Left ventricle myocardium superior (tissue), 1 donor: Measurements from ENCODE around the gene ORM1. TPM values are rescaled to one million over a fixed set of nuclear protein-coding genes. Genes with fewer than 3 reads are reported as not detected.
"Not testable (repeated sequence)": the region's sequence is repeated elsewhere in the genome, so short reads cannot be mapped to it uniquely, and the experiment has no call there.

Experiments
- ATAC-seq: fragments of 200-7000 bp; cut with Tn5 transposase; one replicate; pipeline ENCODE4 v1.9.1; 2020; ENCODE audit warnings: mild to moderate bottlenecking, moderate library complexity
- DNase-seq: peaks from one replicate; pipeline ENCODE4 v3.0.0-alpha.2; 2020
- intact Hi-C: fragments of 100-400 bp; cut with micrococcal nuclease; formaldehyde crosslinking; loops from one replicate; pipeline ENCODE4 v1.11.0; 2022
- total RNA-seq: library from RNA; stranded (reverse); fragmentation: NEBNext Ultra II Directional; extraction: Animal tissue kit (Norgen Biotek cat#: 25700); gene quantifications from one replicate; pipeline ENCODE4 v1.2.1, GENCODE V29; 2021
- donor health status: DM: no; HTN: yes; CAD: no; lungs with severe emphysema.

The ORM1 gene
- total RNA-seq, 1 donor from 2014 or later: not detected

DNA sequence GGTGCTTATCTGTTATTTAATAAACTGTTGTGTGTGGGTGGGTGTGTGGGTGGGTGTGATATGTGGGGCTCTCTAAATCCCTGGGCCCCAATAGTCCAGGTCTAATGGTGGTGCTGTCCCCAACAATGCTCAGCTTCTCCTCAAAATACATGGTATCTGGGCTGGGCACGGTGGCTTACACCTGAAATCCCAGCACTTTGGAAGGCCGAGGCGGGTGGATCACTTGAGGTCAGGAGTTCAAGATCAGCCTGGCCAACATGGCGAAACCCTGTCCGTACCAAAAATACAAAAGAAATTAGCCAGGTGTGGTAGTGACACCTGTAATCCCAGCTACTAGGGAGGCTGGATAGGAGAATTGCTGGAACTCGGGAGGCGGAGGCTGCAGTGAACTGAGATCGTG lies 4.5 kb upstream of the ORM1 start:
- DNase-seq: no peak
- intact Hi-C loops: no loop called here
- no peak for ATAC-seq

DNA sequence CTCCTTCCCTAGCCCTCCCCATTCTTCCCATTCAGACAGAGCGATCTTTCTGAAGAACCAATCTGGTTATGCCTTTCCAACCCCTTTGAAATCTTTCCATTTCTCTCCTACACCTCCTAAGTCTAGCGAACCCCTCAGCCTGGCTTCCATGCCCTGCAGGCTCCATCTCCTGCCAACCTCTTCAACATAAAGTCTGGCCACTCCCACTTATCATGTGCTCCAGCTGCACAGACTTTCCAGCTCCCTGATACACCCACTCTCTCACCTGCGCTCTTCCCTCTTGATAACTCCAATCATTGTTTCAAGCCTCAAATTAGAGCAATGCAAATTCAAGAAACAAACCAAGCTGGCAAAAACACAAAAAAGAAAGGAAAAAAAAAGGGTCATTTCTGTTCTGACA lies 3.8 kb upstream of the ORM1 start:
- DNase-seq (no peak), ATAC-seq (no peak)
- intact Hi-C loops: no loop called here

DNA sequence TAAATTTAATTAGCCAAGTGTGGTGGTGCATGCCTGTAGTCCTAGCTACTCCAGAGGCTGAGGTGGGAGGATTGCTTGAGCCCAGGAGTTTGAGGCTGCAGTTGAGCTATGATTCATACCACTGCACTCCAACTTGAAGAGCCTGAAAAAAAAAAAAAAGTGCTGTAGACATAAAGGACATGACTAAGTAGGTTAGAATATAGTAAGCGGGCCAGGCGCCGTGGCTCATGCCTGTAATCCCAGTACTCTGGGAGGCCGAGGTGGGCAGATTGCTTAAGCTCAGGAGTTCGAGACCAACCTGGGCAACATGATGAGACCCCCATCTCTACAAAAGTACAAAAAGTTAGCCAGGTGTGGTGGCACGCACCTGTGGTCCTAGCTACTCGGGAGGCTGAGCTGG lies 2.2 kb upstream of the ORM1 start:
- intact Hi-C loops, DNase-seq, ATAC-seq: not testable (repeated sequence)

DNA sequence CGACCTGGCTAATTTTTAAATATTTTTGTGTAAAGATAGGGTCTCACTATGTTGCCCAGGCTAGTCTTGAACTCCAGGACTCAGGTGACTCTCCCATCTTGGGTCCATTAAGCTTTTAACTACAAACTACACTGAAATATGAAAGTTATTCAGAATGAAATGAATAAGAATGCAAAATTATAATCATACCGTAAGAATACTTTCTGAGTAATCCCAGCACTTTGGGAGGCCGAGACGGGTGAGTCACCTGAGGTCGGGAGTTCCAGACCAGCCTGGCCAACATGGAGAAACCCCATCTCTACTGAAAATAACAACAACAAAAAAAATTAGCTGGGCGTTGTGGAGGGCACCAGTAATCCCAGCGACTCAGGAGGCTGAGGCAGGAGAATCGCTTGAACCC lies 1.1 kb upstream of the ORM1 start:
- no peak for DNase-seq
- intact Hi-C loops: no loop called here
- ATAC-seq: no peak

DNA sequence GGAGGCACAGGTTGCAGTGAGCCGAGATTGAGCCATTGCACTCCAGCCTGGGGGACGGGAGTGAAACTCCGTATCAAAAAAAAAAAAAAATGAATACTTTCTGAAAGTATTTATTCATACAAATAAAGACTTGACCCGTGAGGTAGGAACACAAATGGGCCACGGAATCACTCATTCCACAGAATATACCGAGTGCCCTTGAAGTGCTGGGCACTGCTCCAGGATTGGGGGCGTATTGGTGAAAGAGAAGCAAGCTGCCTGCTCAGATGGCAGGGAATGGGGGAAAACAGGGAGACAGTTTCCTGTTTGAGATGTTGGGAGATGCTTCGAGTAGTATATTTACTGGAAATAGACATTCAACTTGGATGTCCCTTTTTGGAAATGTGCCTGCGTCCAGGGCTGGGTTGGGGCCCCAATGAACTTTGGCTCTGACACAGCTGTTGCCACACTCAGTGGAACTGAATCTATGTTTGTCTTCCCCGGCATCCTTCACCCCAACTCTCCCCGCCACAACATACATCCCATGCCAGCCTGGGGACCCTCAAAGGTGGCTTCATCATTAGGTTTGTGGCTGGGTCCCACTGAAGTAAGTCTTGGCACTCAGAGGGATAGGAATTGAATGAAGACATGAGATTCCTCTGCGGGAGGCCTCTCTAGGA lies 609 bp upstream of the ORM1 start:
- DNase-seq, ATAC-seq, intact Hi-C loops: not testable (repeated sequence)

DNA sequence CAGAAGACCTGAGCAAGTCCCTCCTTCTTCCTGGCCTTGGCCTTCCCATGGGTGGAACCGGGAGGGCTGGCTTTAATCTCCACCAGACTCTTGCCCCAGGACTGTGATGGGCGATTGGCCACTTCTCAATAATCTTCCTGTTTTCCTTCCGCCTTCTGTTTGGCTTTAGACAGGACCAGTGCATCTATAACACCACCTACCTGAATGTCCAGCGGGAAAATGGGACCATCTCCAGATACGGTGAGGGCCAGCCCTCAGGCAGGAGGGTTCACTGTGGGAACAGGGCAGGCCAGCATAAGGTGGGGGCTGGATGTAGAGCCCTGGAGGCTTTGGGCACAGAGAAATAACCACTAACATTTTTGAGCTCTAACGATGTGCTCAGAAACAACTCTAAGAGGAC lies 951 bp downstream of the ORM1 start:
- ATAC-seq, DNase-seq, intact Hi-C loops: not testable (repeated sequence)

DNA sequence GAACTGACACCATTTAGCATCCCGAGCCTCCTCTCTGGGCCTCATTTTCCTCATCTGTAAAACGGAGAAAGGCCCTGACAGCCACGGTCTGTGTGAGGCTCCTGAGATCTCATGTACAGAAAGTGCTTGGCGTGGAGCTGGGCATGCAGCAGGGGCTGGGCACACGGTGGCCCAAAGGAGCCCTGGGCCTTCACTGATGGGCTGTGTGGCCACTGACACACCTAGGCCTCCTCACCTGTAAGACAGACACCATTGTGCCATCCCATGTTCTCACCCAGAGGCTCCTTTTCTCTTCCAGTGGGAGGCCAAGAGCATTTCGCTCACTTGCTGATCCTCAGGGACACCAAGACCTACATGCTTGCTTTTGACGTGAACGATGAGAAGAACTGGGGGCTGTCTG lies 1.6 kb downstream of the ORM1 start:
- no peak for ATAC-seq

DNA sequence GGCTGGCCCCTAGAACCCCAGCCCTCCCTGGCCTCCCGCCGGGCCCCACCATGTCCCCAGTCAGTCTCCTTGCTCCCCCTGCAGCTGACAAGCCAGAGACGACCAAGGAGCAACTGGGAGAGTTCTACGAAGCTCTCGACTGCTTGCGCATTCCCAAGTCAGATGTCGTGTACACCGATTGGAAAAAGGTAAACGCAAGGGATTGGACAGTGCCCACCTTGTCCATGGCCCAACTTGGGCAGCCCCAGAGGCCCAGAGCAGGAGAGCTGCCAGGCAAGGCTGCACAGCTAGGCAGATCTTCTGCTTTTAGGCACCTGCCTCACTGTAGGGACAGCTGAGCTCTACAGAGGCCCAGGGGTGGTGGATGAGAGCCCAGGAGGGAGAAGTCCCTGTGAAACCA lies 2.1 kb downstream of the ORM1 start:
- DNase-seq, intact Hi-C loops, ATAC-seq: not testable (repeated sequence)

More for the DNA sequence above, 1.6 kb downstream of the ORM1 start:
- DNase-seq: no peak
- intact Hi-C loops: no loop called here

DNA sequence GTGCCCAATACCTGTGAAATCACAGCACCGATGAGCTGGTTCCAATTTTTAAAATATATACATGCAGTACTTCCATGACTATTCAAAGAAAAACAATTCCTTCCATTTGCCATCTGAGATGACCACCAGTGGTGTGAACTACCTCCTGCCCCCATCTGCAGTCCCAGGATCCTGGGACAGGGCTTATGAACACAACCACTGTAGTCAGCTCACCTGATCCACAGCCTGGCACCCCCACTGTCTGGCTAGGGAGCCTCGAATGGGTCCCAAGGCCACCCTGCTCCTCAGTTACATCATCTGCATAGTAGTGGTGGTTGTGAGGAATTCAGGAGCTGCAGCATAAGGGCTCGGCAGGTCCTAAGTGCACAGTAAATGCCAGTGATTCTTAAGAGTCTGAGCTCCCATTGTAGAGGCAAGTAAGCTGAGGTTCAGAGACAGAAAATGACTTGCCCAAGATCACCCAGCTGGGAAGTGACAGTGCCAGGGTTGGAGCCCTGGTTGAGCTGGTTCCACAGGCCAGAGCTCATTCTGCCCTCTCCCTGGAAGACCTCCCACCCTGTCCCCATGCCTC lies 2.9 kb downstream of the ORM1 start:
- DNase-seq, intact Hi-C loops, ATAC-seq: not testable (repeated sequence)

DNA sequence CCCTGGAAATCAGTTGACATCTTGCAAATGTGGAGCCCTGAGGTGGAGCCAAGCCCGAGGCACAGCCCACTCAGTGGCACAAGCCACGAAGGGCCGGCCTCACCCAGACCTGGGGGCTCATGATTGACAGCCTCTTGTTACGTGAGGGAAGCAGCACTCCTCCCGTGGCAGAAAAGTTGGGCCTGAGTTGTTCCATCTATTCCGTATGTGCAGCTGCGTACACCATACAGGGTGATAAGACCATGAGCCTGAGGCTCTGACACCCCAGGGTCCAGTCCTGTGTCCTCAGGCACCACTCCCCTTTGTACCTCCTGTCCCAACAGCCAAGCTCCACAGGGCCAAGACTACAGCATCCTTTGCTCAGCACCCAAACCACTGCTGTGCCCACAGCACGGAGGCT lies 4.9 kb downstream of the ORM1 start:
- intact Hi-C loops: no loop called here
- DNase-seq (no peak), ATAC-seq (no peak)

DNA sequence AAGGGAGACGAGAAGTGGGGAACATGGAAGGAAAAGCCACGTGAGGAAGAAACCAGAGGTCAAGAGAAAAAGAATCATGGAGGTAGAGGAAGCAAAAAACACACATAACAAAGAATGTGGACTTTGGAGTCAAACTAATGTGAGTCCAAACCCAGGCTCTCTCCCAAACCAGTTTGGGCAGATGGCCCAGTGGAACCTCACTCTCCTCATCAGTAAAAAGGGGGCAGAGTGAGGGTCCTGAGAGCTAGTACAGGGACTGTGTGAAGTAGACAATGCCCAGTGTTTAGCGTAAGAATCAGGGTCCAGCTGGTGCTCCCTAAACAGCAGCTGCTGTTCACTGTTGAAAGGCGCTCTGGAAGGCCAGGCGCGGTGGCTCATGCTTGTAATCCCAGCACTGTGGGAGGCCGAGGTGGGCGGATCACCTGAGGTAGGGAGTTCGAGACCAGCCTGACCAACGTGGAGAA lies 5.5 kb downstream of the ORM1 start:
- DNase-seq, ATAC-seq, intact Hi-C loops: not testable (repeated sequence)

DNA sequence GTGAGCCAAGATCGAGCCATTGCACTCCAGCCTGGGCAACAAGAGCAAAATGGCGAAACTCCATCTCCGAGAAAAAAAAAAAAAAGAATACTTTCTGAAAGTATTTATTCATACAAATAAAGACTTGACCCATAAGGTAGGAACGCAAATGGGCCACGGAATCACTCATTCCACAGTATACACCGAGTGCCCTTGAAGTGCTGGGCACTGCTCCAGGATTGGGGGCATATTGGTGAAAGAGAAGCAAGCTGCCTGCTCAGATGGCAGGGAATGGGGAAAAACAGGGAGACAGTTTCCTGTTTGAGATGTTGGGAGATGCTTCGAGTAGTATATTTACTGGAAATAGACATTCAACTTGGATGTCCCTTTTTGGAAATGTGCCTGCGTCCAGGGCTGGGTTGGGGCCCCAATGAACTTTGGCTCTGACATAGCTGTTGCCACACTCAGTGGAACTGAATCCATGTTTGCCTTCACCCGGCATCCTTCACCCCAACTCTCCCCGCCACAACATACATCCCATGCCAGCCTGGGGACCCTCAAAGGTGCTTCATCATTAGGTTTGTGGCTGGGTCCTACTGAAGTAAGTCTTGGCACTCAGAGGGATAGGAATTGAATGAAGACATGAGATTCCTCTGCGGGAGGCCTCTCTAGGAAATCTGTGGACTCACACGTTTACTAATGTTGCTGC lies 6.2 kb downstream of the ORM1 start:
- intact Hi-C loops: not testable (repeated sequence)

DNA sequence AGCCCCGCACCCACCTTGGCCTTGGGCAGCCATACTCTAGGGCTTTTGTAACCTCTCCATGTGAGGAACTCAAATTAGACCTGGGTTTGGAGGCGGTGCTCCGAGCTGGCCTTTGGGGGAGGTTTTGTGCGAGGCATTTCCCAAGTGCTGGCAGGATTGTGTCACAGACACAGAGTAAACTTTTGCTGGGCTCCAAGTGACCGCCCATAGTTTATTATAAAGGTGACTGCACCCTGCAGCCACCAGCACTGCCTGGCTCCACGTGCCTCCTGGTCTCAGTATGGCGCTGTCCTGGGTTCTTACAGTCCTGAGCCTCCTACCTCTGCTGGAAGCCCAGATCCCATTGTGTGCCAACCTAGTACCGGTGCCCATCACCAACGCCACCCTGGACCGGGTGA lies 6.7 kb downstream of the ORM1 start, which contains the start of gene ORM2:
ORM2 (plus strand) TSS at position 245 of the 398 bp plus-strand sequence; CDS start at position 281, 36 bp downstream.
- intact Hi-C loops, DNase-seq, ATAC-seq: not testable (repeated sequence)

More for the DNA sequence above, 6.2 kb downstream of the ORM1 start:
- not testable (repeated sequence) for DNase-seq, ATAC-seq

DNA sequence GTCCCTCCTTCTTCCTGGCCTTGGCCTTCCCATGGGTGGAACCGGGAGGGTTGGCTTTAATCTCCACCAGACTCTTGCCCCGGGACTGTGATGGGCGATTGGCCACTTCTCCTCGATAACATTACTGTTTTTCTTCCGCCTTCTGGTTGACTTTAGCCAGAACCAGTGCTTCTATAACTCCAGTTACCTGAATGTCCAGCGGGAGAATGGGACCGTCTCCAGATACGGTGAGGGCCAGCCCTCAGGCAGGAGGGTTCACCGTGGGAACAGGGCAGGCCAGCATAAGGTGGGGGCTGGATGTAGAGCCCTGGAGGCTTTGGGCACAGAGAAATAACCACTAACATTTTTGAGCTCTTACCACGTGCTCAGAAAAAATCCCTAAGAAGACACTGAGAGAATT lies 7.7 kb downstream of the ORM1 start:
- intact Hi-C loops: no loop called here
- ATAC-seq (no peak), DNase-seq (no peak)

DNA sequence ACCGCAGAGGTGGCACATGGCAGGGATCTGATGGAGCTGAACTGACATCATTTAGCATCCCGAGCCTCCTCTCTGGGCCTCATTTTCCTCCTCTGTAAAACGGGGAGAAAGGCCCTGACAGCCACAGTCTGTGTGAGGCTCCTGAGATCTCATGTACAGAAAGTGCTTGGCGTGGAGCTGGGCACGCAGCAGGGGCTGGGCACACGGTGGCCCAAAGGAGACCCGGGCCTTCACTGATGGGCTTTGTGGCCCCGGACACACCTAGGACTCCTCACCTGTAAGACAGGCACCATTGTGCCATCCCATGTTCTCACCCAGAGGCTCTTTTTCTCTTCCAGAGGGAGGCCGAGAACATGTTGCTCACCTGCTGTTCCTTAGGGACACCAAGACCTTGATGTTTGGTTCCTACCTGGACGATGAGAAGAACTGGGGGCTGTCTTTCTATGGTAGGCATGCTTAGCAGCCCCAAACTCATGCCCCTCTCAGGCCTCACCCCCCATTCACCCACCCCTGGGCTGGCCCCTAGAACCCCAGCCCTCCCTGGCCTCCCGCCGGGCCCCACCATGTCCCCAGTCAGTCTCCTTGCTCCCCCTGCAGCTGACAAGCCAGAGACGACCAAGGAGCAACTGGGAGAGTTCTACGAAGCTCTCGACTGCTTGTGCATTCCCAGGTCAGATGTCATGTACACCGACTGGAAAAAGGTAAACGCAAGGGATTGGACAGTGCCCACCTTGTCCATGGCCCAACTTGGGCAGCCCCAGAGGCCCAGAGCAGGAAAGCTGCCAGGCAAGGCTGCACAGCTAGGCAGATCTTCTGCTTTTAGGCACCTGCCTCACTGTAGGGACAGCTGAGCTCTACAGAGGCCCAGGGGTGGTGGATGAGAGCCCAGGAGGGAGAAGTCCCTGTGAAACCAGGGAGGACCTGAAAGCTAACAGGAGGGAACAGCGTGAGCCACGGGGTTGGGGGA lies 8.6 kb downstream of the ORM1 start:
- not testable (repeated sequence) for ATAC-seq, DNase-seq

DNA sequence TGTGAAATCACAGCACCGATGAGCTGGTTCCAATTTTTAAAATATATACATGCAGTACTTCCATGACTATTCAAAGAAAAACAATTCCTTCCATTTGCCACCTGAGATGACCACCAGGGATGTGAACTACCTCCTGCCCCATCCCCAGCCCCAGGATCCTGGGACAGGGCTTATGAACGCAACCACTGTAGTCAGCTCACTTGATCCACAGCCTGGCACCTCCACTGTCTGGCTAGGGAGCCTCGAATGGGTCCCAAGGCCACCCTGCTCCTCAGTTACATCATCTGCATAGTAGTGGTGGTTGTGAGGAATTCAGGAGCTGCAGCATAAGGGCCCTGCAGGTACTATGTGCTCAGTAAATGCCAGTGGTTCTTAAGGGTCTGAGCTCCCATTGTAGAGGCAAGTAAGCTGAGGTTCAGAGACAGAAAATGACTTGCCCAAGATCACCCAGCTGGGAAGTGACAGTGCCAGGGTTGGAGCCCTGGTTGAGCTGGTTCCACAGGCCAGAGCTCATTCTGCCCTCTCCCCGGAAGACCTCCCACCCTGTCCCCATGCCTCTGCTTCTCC lies 9.7 kb downstream of the ORM1 start:
- intact Hi-C loops, DNase-seq, ATAC-seq: not testable (repeated sequence)

More for the DNA sequence above, 8.6 kb downstream of the ORM1 start:
- intact Hi-C loops: not testable (repeated sequence)

DNA sequence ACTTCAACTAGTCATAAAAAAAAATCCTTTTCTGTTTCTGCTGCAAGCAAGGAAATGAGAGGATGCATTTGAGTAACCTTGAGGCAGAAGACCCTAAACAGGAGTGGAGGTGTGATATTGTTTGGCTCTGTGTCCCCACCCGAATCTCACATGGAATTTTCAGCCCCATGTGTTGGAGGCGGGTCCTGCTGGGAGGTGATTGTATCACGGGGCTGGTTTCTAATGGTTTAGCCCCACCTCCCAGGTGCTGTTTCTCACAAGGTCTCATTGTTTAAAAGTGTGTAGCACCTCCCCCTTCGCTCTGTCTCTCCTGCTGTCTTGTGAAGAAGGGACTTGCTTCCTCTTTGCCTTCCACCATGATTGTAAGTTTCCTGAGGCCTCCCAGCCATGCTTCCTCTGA lies 10.8 kb downstream of the ORM1 start:
- ATAC-seq, DNase-seq, intact Hi-C loops: not testable (repeated sequence)

DNA sequence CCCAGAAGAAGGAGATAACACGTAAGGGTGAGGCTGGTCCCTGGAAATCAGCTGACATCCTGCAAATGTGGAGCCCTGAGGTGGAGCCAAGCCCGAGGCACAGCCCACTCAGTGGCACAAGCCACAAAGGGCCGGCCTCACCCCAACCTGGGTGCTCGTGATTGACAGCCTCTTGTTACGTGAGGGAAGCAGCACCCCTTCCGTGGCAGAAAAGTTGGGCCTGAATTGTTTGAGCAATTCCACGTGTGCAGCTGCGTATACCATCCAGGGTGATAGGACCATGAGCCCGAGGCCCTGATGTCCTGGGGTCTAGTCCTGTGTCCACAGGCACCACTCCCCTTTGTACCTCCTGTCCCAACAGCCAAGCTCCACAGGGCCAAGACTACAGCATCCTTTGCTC lies 11.6 kb downstream of the ORM1 start:
- DNase-seq (no peak), ATAC-seq (no peak)
- intact Hi-C loops: no loop called here

DNA sequence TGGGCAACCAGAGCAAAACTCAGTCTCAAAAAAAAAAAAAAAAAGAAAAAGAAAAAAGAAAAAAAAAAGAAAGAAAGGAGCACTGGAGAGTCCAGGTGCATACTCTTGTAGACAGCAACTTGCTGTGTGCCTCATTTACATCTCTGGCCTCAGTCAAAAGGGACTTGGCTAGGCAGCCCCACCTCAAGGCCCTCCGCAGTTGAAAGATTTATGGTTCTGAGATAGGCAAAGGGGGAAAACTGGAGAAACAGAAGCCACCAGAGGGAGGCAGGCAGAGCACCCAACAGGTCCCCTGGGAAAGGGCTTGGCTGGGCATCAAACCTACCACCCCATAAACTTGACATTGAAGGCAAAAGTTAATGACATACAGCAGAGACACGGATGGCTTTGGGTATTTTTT lies 12.8 kb downstream of the ORM1 start:
- DNase-seq (no peak), ATAC-seq (no peak)
- intact Hi-C loops: no loop called here
